Skeletal muscle satellite cell (primary cell): ENCODE measurements around the gene MTUS2.
"Not testable (repeated sequence)": the region's sequence is repeated elsewhere in the genome, so short reads cannot be mapped to it uniquely, and the experiment has no call there.

Experiments
- H3K27me3 ChIP-seq: 2 replicates; pipeline ENCODE4 v1.7.0; 2013; ENCODE audit warnings: low read length; ENCODE audit not compliant: control insufficient read depth, insufficient read depth
- H3K36me3 ChIP-seq: 2 replicates; pipeline ENCODE4 v1.7.0; 2013; ENCODE audit warnings: mild to moderate bottlenecking, control low read depth, low read length; ENCODE audit not compliant: insufficient read depth
- H3K4me1 ChIP-seq: 2 replicates; pipeline ENCODE4 v1.7.0; 2013; ENCODE audit warnings: low read length; ENCODE audit not compliant: control insufficient read depth, insufficient read depth
- H3K4me2 ChIP-seq: 2 replicates; pipeline ENCODE4 v1.7.0; 2013; ENCODE audit warnings: mild to moderate bottlenecking, low read length
- H3K4me3 ChIP-seq: 2 replicates; pipeline ENCODE4 v1.7.0; 2013; ENCODE audit warnings: low read length
- H3K9ac ChIP-seq: 2 replicates; pipeline ENCODE4 v1.7.0; 2013; ENCODE audit warnings: mild to moderate bottlenecking, low read depth, low read length, moderate library complexity
- H3K9me3 ChIP-seq: replicated peaks from 2 replicates; pipeline ENCODE4 v1.7.0; 2013; ENCODE audit warnings: mild to moderate bottlenecking, control low read depth, low read length

The MTUS2 gene

GRCh38 chr13:29345860-29346582, 525.9 kb downstream of the MTUS2 start:
- H3K9me3 ChIP-seq, H3K4me2 ChIP-seq, H3K4me3 ChIP-seq, H3K4me1 ChIP-seq, H3K27me3 ChIP-seq, H3K36me3 ChIP-seq, H3K9ac ChIP-seq: not testable (repeated sequence)

- peaks cover 62% of the 10 kb centered on the region for H3K27me3 ChIP-seq
- no peak overlapping the region for H3K4me3 ChIP-seq
- no peaks in the 10 kb centered on the region for H3K36me3 ChIP-seq
- H3K9ac ChIP-seq: no peak overlapping the region
- no peak overlapping the region for H3K4me2 ChIP-seq
- H3K4me1 ChIP-seq: no peaks in the 10 kb centered on the region
- no peaks in the 10 kb centered on the region for H3K9me3 ChIP-seq
These were observed 534.9 kb downstream of the MTUS2 start for GRCh38 chr13:29355029-29355428.

GRCh38 chr13:29359181-29359580, 539.0 kb downstream of the MTUS2 start:
- Histone ChIP-seq H3K27me3 (peaks cover 52% of the 10 kb centered on the region), H3K9me3 (no peaks in the 10 kb centered on the region), H3K4me2 (no peak overlapping the region), H3K4me1 (no peaks in the 10 kb centered on the region), H3K36me3 (no peaks in the 10 kb centered on the region), H3K9ac (no peak overlapping the region), H3K4me3 (no peak overlapping the region)

GRCh38 chr13:29361716-29362115, 541.6 kb downstream of the MTUS2 start:
- Histone ChIP-seq H3K27me3 (peaks cover 28% of the 10 kb centered on the region), H3K4me1 (no peaks in the 10 kb centered on the region), H3K4me3 (no peak overlapping the region), H3K36me3 (no peaks in the 10 kb centered on the region), H3K9me3 (no peaks in the 10 kb centered on the region), H3K4me2 (no peak overlapping the region), H3K9ac (no peak overlapping the region)

GRCh38 chr13:29362849-29363604, 542.9 kb downstream of the MTUS2 start:
- H3K9ac ChIP-seq: no peak overlapping the region
- H3K27me3 ChIP-seq: peaks cover 17% of the 10 kb centered on the region
- H3K4me1 ChIP-seq: no peaks in the 10 kb centered on the region
- H3K4me2 ChIP-seq: no peak overlapping the region
- no peak overlapping the region for H3K4me3 ChIP-seq
- H3K9me3 ChIP-seq: no peaks in the 10 kb centered on the region
- H3K36me3 ChIP-seq: no peaks in the 10 kb centered on the region

- Histone ChIP-seq H3K36me3 (no peaks in the 10 kb centered on the region), H3K4me1 (no peaks in the 10 kb centered on the region), H3K4me2 (no peak overlapping the region), H3K9me3 (no peaks in the 10 kb centered on the region), H3K4me3 (no peak overlapping the region), H3K9ac (no peak overlapping the region), H3K27me3 (peaks cover 33% of the 10 kb centered on the region)
These were observed 549.1 kb downstream of the MTUS2 start for GRCh38 chr13:29369060-29369743.

- Histone ChIP-seq H3K9ac (no peak overlapping the region), H3K4me3 (no peak overlapping the region), H3K36me3 (no peaks in the 10 kb centered on the region), H3K27me3 (peaks cover 26% of the 10 kb centered on the region), H3K4me2 (no peak overlapping the region), H3K4me1 (no peaks in the 10 kb centered on the region), H3K9me3 (no peaks in the 10 kb centered on the region)
These were observed 559.1 kb downstream of the MTUS2 start for GRCh38 chr13:29379281-29379680.

GRCh38 chr13:29379865-29380264, 559.7 kb downstream of the MTUS2 start:
- Histone ChIP-seq H3K4me1 (no peaks in the 10 kb centered on the region), H3K27me3 (peaks cover 26% of the 10 kb centered on the region), H3K36me3 (no peaks in the 10 kb centered on the region), H3K9ac (no peak overlapping the region), H3K9me3 (no peaks in the 10 kb centered on the region), H3K4me2 (no peak overlapping the region), H3K4me3 (no peak overlapping the region)

GRCh38 chr13:29382021-29382420, 561.9 kb downstream of the MTUS2 start:
- Histone ChIP-seq H3K36me3 (no peaks in the 10 kb centered on the region), H3K4me1 (no peaks in the 10 kb centered on the region), H3K9ac (no peak overlapping the region), H3K4me2 (no peak overlapping the region), H3K27me3 (peaks cover 23% of the 10 kb centered on the region), H3K9me3 (no peaks in the 10 kb centered on the region), H3K4me3 (no peak overlapping the region)

- Histone ChIP-seq H3K4me1 (no peaks in the 10 kb centered on the region), H3K27me3 (peaks cover 21% of the 10 kb centered on the region), H3K36me3 (no peaks in the 10 kb centered on the region), H3K9ac (no peak overlapping the region), H3K4me2 (no peak overlapping the region), H3K9me3 (no peaks in the 10 kb centered on the region), H3K4me3 (no peak overlapping the region)
These were observed 563.3 kb downstream of the MTUS2 start for GRCh38 chr13:29383476-29383875.

- peaks cover 18% of the 10 kb centered on the region for H3K27me3 ChIP-seq
- H3K36me3 ChIP-seq: no peaks in the 10 kb centered on the region
These were observed 564.3 kb downstream of the MTUS2 start for GRCh38 chr13:29384466-29384865.

More at GRCh38 chr13:29384466-29384865, 564.3 kb downstream of the MTUS2 start:
- H3K4me2 ChIP-seq: no peak overlapping the region
- no peak overlapping the region for H3K4me3 ChIP-seq
- H3K4me1 ChIP-seq: no peaks in the 10 kb centered on the region
- no peaks in the 10 kb centered on the region for H3K9me3 ChIP-seq
- no peak overlapping the region for H3K9ac ChIP-seq
